HCT116 (cell line): ENCODE results near the gene SWT1. TPM values are rescaled to one million over a fixed set of nuclear protein-coding genes. Genes with fewer than 3 reads are reported as not detected.

ENCODE experiments used
- ATAC-seq: fragments of 200-7000 bp; cut with Tn5 transposase; 2 replicates; pipeline ENCODE4 v1.9.1; 2020; ENCODE audit warnings: mild to moderate bottlenecking, moderate library complexity
- BruUV-seq: library from RNA; stranded (reverse); fragments of 400-500 nt; replicated peaks from 2 replicates; lab custom pipeline; 2021; lab: Mats Ljungman, UMichigan
- CTCF ChIA-PET: fragments of 300-600 bp; sonication (Branson Sonifier 250); formaldehyde crosslinking; loops from one replicate; lab custom pipeline; 2021; ENCODE audit warnings: antibody characterized with exemption; lab: Charles Lee
- POLR2A ChIA-PET: fragments of 300-600, 350-600 bp; sonication (Branson Sonifier 250); formaldehyde crosslinking; loops from one replicate; lab custom pipeline; 2021; ENCODE audit warnings: antibody characterized with exemption; lab: Charles Lee
- RAD21 ChIA-PET, 2 experiments: fragments of 300-600 bp; sonication (Branson Sonifier 250); formaldehyde crosslinking; loops; one replicate each; lab custom pipeline; 2023; ENCODE audit warnings: low total read pairs in 2 of 2; ENCODE audit not compliant: uncharacterized antibody in 2 of 2, unreplicated experiment in 2 of 2, low non-redundant PET in 1 of 2; lab: Charles Lee
- DNase-seq: peaks from one replicate; pipeline ENCODE4 v3.0.0-alpha.2; 2010; ENCODE audit warnings: low read depth, low spot score
- H2AFZ ChIP-seq: fragments of 200-600 bp; shearing (Covaris generic), sonication (generic); 2 replicates; pipeline ENCODE4 v1.6.1; 2017; ENCODE audit warnings: low read depth, mixed run types, mixed read lengths, antibody characterized with exemption, low read length; ENCODE audit not compliant: poor library complexity, severe bottlenecking
- H3K27ac ChIP-seq: 2 replicates; pipeline ENCODE4 v1.5.1; 2012; ENCODE audit warnings: low read depth, low read length
- H3K27me3 ChIP-seq: fragments of 200-600 bp; sonication (generic); 2 replicates; pipeline ENCODE4 v1.6.1; 2016; ENCODE audit warnings: mixed run types, low read length, mixed read lengths; ENCODE audit not compliant: insufficient read depth
- H3K36me3 ChIP-seq, 2 experiments: fragments of 200-500 bp in 1 of 2; fragments of 200-600 bp in 1 of 2; sonication (Bioruptor generic) in 1 of 2; sonication (generic) in 1 of 2; 2 replicates each; pipeline versions ENCODE4 v1.5.1 to v1.6.1; 2014 to 2016; ENCODE audit warnings: low read length in 2 of 2, inconsistent platforms in 1 of 2, mixed read lengths in 1 of 2, mixed run types in 1 of 2; ENCODE audit not compliant: insufficient read depth in 2 of 2, control insufficient read depth in 1 of 2
- H3K4me1 ChIP-seq, 2 experiments: fragments of 200-600 bp in 1 of 2; sonication (generic) in 1 of 2; 2 replicates each; pipeline versions ENCODE4 v1.5.1 to v1.6.1; 2012 to 2017; ENCODE audit warnings: low read length in 2 of 2, inconsistent platforms in 1 of 2, mild to moderate bottlenecking in 1 of 2, mixed read lengths in 1 of 2, mixed run types in 1 of 2, moderate library complexity in 1 of 2; ENCODE audit not compliant: insufficient read depth in 2 of 2, control insufficient read depth in 1 of 2
- H3K4me2 ChIP-seq: fragments of 200-600 bp; sonication (generic); 2 replicates; pipeline ENCODE4 v1.6.1; 2017; ENCODE audit warnings: mixed run types, low read length, mixed read lengths
- H3K4me3 ChIP-seq, 2 experiments: fragments of 200-600 bp in 1 of 2; sonication (generic) in 1 of 2; replicated peaks in 1 of 2; 2 replicates each; pipeline ENCODE4 v1.5.1; 2011 to 2016; ENCODE audit warnings: low read length in 2 of 2, control low read depth in 1 of 2, low read depth in 1 of 2, mild to moderate bottlenecking in 1 of 2, mixed read lengths in 1 of 2, mixed run types in 1 of 2
- H3K79me2 ChIP-seq: fragments of 200-600 bp; sonication (generic); 2 replicates; pipeline ENCODE4 v1.6.1; 2017; ENCODE audit warnings: mild to moderate bottlenecking, mixed run types, low read length, moderate library complexity, mixed read lengths; ENCODE audit not compliant: insufficient read depth
- H3K9ac ChIP-seq: fragments of 200-600 bp; sonication (generic); 2 replicates; pipeline ENCODE4 v1.6.1; 2016; ENCODE audit warnings: low read length, mixed read lengths
- H3K9me2 ChIP-seq: fragments of 200-600 bp; sonication (generic), shearing (Covaris generic); 2 replicates; pipeline ENCODE4 v1.6.1; 2017; ENCODE audit warnings: mixed run types, mild to moderate bottlenecking, moderate library complexity; ENCODE audit not compliant: insufficient read depth
- H3K9me3 ChIP-seq, 2 experiments: fragments of 200-500 bp in 1 of 2; fragments of 200-600 bp in 1 of 2; sonication (Bioruptor generic) in 1 of 2; sonication (generic) in 1 of 2; 2 replicates each; pipeline ENCODE4 v1.6.1; 2014 to 2017; ENCODE audit warnings: low read length in 2 of 2, mixed read lengths in 2 of 2, inconsistent platforms in 1 of 2, low read depth in 1 of 2, mild to moderate bottlenecking in 1 of 2, mixed run types in 1 of 2, moderate library complexity in 1 of 2; ENCODE audit not compliant: control insufficient read depth in 1 of 2, insufficient read depth in 1 of 2
- H4K20me1 ChIP-seq: fragments of 200-600 bp; sonication (generic), shearing (Covaris generic); 2 replicates; pipeline ENCODE4 v1.6.1; 2017; ENCODE audit warnings: mixed run types, mild to moderate bottlenecking, moderate library complexity; ENCODE audit not compliant: insufficient read depth
- CBX3 ChIP-seq: IDR thresholded peaks from 2 replicates; pipeline ENCODE4 v1.6.1; 2012; ENCODE audit warnings: low read depth
- CEBPB ChIP-seq: IDR thresholded peaks from 2 replicates; pipeline ENCODE4 v1.6.1; 2012; ENCODE audit warnings: low read depth
- ELF1 ChIP-seq: IDR thresholded peaks from 2 replicates; pipeline ENCODE4 v1.6.1; 2012; ENCODE audit warnings: low read depth, borderline replicate concordance
- FOSL1 ChIP-seq: IDR thresholded peaks from 2 replicates; pipeline ENCODE4 v1.6.1; 2012; ENCODE audit warnings: low read depth
- MAX ChIP-seq: IDR thresholded peaks from 2 replicates; pipeline ENCODE4 v1.6.1; 2012
- RAD21 ChIP-seq: IDR thresholded peaks from 2 replicates; pipeline ENCODE4 v1.6.1; 2012; ENCODE audit warnings: low read depth, mild to moderate bottlenecking
- SIN3A ChIP-seq: IDR thresholded peaks from 2 replicates; pipeline ENCODE4 v1.6.1; 2012; ENCODE audit warnings: low read depth
- SRF ChIP-seq: IDR thresholded peaks from 2 replicates; pipeline ENCODE4 v1.6.1; 2012; ENCODE audit warnings: low read depth
- TCF7L2 ChIP-seq: IDR thresholded peaks from 2 replicates; pipeline ENCODE4 v1.7.0; 2011; ENCODE audit warnings: borderline replicate concordance, inconsistent platforms; ENCODE audit not compliant: insufficient read depth, insufficient read length; ENCODE audit errors: extremely low read depth
- ZBTB33 ChIP-seq: IDR thresholded peaks from 2 replicates; pipeline ENCODE4 v1.6.1; 2011; ENCODE audit warnings: mild to moderate bottlenecking, low read length, moderate library complexity; ENCODE audit not compliant: insufficient replicate concordance; ENCODE audit errors: extremely low read depth
- ZFX ChIP-seq: fragments of 450-650 bp; IDR thresholded peaks from 2 replicates; pipeline ENCODE4 v1.6.1; 2017
- intact Hi-C: fragments of 100-400 bp; cut with micrococcal nuclease; formaldehyde crosslinking; loops from 2 replicates; pipeline ENCODE4 v1.10.0; 2022
- total RNA-seq: library from RNA; stranded (reverse); gene quantifications from one replicate; pipeline ENCODE4 v1.2.1, GENCODE V29; 2021; ENCODE audit not compliant: unreplicated experiment
- TF ChIP-seq, protein P1 (sequence below), 3 experiments: fragments of 200-600 bp in 1 of 3; sonication (generic) in 1 of 3; IDR thresholded peaks in 2 of 3; conservative IDR thresholded peaks in 1 of 3; 2 replicates each; pipeline ENCODE4 v1.5.1; 2012 to 2017; ENCODE audit warnings: low read depth in 2 of 3, low read length in 2 of 3, antibody characterized with exemption in 1 of 3, borderline replicate concordance in 1 of 3, control low read depth in 1 of 3, mild to moderate bottlenecking in 1 of 3, mixed read lengths in 1 of 3, mixed run types in 1 of 3, moderate library complexity in 1 of 3; ENCODE audit not compliant: insufficient read depth in 1 of 3

The SWT1 gene
- total RNA-seq, 1 experiment from 2014 or later = 3.3 TPM

DNA sequence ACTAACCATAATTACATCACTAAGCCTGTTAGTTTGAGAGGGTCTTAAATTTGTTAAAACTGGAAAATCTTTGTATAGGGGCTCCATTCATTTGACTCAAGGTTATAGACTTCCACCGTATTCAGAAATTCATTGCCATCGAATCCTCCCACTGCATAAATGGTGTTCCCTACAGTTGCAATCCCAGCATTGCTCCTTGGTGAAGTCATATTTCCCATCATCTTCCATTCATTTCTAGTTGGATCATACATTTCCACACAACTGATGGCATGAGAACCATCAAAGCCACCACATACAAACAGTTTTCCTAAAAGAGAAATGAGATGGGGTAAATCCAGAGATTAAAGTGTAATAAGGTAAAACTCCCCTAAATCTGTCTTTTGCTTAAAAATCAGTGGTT is 141.0 kb downstream of the SWT1 start:
- POLR2A ChIA-PET = no interaction called here
- no peak overlapping the region for H3K27ac ChIP-seq
- no peak overlapping the region for H3K4me2 ChIP-seq
- H3K9me2 ChIP-seq = no peaks in the 10 kb centered on the region
- no peaks in the 10 kb centered on the region for H3K79me2 ChIP-seq
- H2AFZ ChIP-seq = no peak overlapping the region
- RAD21 ChIA-PET = no interaction called here
- H4K20me1 ChIP-seq = no peaks in the 10 kb centered on the region
- no peaks in the 10 kb centered on the region for H3K9me3 ChIP-seq
- TF ChIP-seq SIN3A (no peak), CBX3 (no peak), CEBPB (no peak), MAX (no peak), RAD21 (no peak), ZBTB33 (no peak), ELF1 (no peak), SRF (no peak), TCF7L2 (no peak), ZFX (no peak), FOSL1 (no peak)
- TF ChIP-seq, protein P1, sequence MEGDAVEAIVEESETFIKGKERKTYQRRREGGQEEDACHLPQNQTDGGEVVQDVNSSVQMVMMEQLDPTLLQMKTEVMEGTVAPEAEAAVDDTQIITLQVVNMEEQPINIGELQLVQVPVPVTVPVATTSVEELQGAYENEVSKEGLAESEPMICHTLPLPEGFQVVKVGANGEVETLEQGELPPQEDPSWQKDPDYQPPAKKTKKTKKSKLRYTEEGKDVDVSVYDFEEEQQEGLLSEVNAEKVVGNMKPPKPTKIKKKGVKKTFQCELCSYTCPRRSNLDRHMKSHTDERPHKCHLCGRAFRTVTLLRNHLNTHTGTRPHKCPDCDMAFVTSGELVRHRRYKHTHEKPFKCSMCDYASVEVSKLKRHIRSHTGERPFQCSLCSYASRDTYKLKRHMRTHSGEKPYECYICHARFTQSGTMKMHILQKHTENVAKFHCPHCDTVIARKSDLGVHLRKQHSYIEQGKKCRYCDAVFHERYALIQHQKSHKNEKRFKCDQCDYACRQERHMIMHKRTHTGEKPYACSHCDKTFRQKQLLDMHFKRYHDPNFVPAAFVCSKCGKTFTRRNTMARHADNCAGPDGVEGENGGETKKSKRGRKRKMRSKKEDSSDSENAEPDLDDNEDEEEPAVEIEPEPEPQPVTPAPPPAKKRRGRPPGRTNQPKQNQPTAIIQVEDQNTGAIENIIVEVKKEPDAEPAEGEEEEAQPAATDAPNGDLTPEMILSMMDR (IDR thresholded peaks at IDR 0.05 in 2 of 3, conservative IDR thresholded peaks at IDR 0.05 in 1 of 3; ENCODE audit: borderline replicate concordance in 1 of 3, insufficient read depth in 1 of 3, low read depth in 2 of 3, low read length in 2 of 3) = no peak
- TF ChIP-seq, all 23 proteins: peak for 0
- intact Hi-C loops = no loop called here
- Histone ChIP-seq H3K9ac (no peak overlapping the region), H3K36me3 (peaks cover 54 to 60% of the 10 kb centered on the region in 2 experiments), H3K27me3 (no peaks in the 10 kb centered on the region), H3K4me3 (no peak overlapping the region), H3K4me1 (no peaks in the 10 kb centered on the region)
- no peak for ATAC-seq
- BruUV-seq = no TSS peak
- no peak for DNase-seq
- CTCF ChIA-PET = no interaction called here
